ENCODE data around the gene BAHCC1. TPM values are rescaled to one million over a fixed set of nuclear protein-coding genes. Genes with fewer than 3 reads are reported as not detected.

The BAHCC1 gene
- total RNA-seq, 1 donor: 6.5 TPM

DNA sequence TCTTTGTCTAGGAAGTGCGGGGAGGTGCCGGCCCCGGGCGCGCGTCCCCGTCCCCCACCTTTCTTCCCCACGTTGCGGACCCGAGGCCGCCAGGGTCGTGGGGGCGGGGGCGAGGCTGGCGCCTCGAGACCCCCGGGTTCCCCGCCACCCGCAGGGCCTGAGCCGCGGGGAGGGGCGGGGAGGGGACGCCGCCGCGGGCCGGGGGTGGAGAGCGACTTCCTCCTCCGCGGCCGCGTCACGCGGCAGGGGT lies 119.2 kb downstream of the BAHCC1 start:
- H3K4me3 ChIP-seq (ENCODE audit: low read depth, low read length): peak overlapping the region; percentile 73
- TF ChIP-seq CTCF (IDR thresholded peaks at IDR 0.05; ENCODE audit: insufficient read depth, low read depth, low read length): no peak
- DNase-seq (ENCODE audit: low read depth): no peak

GRCh38 chr17:81514739-81515529 lies 119.7 kb downstream of the BAHCC1 start:
- peak; percentile 80 for DNase-seq (ENCODE audit: low read depth)
- TF ChIP-seq CTCF (IDR thresholded peaks at IDR 0.05; ENCODE audit: insufficient read depth, low read depth, low read length): no peak
- H3K4me3 ChIP-seq (ENCODE audit: low read depth, low read length): peak overlapping the region; percentile 73

GRCh38 chr17:81515530-81516041 lies 120.3 kb downstream of the BAHCC1 start:
- peak overlapping the region; percentile 73 for H3K4me3 ChIP-seq (ENCODE audit: low read depth, low read length)
- DNase-seq (ENCODE audit: low read depth): no peak
- TF ChIP-seq CTCF (IDR thresholded peaks at IDR 0.05; ENCODE audit: insufficient read depth, low read depth, low read length): no peak

Small RNA genes lying within 50 kb of the gene (small RNA-seq; reads per million reads assigned to genes)
- gene MIR3186 (not detected), gene MIR4740 (not detected)

Other genes starting within 250 kb of the BAHCC1 start
- gene PVALEF, start 229.9 kb upstream of the BAHCC1 start, total RNA-seq: not detected in 2 replicates
- under 0.01 and 0.32 TPM in 2 replicates for gene AATK, start 229.2 kb upstream of the BAHCC1 start, total RNA-seq
- gene CEP131, start 172.5 kb upstream of the BAHCC1 start, total RNA-seq: 9.9 and 10.3 TPM in 2 replicates
- gene TEPSIN, start 156.4 kb upstream of the BAHCC1 start, total RNA-seq: 13.2 and 17.7 TPM in 2 replicates
- gene NDUFAF8, start 156.1 kb upstream of the BAHCC1 start, total RNA-seq: 31.5 and 32.2 TPM in 2 replicates
- gene SLC38A10, start 100.2 kb upstream of the BAHCC1 start, total RNA-seq: 51.4 and 57.3 TPM in 2 replicates
- 10,242 and 13,686 TPM in 2 replicates for gene ACTG1, start 117.3 kb downstream of the BAHCC1 start, total RNA-seq
- gene FSCN2, start 132.9 kb downstream of the BAHCC1 start, total RNA-seq: 1.7 and 3.5 TPM in 2 replicates
- gene FAAP100, start 156.9 kb downstream of the BAHCC1 start, total RNA-seq: 27.6 and 40.3 TPM in 2 replicates
- 96.7 and 108 TPM in 2 replicates for gene NPLOC4, start 241.7 kb downstream of the BAHCC1 start, total RNA-seq
- 1.7 and 2.3 TPM in 2 replicates for gene TSPAN10, start 241.7 kb downstream of the BAHCC1 start, total RNA-seq